Astrocyte of the cerebellum (primary cell): ENCODE measurements around the gene REL.

Experiments used
- DNase-seq: peaks from one replicate; pipeline ENCODE4 v3.0.0-alpha.2; 2011; ENCODE audit warnings: low read depth
- H3K4me3 ChIP-seq: 2 replicates; pipeline ENCODE4 v1.5.1; 2011; ENCODE audit warnings: mild to moderate bottlenecking, low read depth, low read length, moderate library complexity
- CTCF ChIP-seq: IDR thresholded peaks from 2 replicates; pipeline ENCODE4 v1.5.1; 2012; ENCODE audit warnings: low read length, low read depth, moderate library complexity, mild to moderate bottlenecking; ENCODE audit errors: missing control alignments
- in situ Hi-C: cut with HindIII; loops from 2 replicates; pipeline ENCODE4 v1.10.0; 2017; ENCODE audit warnings: low sequenced_read_pairs

The REL gene

DNA sequence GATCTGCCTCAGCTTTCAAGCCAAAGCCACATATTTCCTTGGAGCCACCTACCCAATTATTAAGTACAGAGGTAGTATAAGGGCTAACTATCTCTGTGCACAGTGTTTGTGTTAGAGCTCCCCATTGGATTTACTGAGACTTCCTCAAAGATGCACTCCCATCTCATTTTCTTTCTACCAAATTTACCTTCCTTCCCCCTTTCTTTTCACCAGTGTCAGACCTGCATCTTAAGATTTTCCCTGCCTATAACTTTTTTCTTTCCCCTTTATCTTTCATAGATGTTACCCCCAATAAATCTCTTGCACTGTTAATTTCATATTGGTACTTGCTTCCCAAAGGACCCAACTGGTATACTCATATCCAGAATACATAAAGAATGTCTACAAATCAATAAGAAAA is 5.9 kb upstream of the REL start:
- no peak for TF ChIP-seq CTCF
- DNase-seq = no peak
- no peak overlapping the region for H3K4me3 ChIP-seq
- in situ Hi-C loops = no loop called here

GRCh38 chr2:60880643-60881046 is 729 bp upstream of the REL start:
- peak; percentile 36 for TF ChIP-seq CTCF
- DNase-seq = peak; percentile 3
- H3K4me3 ChIP-seq = peak overlapping the region; percentile 65
- in situ Hi-C loops = no loop called here

DNA sequence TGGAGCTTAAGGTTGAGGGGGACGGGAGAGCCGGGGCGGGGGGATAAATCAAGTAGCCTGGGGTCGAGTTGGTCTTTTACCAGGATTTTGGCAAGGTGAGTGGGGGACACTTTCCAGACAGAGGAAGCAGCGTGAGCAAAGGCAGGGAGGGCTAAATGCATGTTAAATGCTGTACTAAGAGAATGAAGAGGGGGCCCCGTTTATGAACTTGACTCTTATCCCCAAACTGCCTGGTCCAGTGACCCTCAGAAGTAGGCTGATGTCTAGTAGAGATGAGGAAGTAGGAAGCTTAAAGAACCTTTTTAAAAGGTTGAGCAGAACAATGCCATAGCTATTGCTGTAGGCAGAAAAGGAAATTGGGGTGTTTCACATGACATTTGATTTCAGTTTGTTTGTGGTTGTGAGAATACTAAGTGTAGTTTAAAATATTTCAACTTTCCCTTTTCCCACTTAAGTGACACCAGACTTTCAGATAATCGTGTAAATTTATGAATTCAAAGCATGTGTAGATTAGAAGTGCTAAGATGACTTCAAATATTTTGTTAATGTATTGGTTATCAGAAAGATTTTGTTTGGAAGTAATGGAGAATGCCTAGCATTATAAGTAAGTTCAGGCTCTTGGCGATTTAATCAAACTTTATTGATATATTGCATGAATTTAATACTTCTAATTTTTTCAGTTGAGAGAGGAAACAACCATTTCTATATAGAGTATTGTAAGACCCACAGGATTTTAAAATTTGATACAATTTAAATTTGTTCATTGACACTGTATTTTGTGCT is 1.8 kb downstream of the REL start:
- TF ChIP-seq CTCF = no peak
- peak overlapping the region; percentile 65 for H3K4me3 ChIP-seq
- in situ Hi-C loops = no loop called here
- no peak for DNase-seq

DNA sequence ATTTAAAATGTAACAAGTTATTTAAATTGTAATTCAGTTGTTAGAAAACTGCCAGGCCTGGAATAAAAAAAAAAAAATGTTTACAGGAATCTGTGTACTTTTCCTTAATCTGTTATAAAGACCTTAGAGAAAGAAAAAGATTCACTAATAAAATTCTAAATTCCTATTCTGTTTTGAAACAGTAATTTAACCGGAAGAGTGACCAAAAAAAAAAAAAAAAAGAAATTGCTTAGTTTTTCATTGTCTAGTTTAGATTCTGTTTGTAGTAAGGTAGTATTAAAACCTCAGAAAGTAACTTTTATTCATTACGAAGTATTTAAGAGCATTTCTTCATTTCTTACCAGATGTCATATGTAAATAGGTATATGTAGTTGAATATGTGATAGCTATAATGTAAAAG is 2.5 kb downstream of the REL start:
- no peak for TF ChIP-seq CTCF
- no peak for DNase-seq
- no peak overlapping the region for H3K4me3 ChIP-seq
- in situ Hi-C loops = no loop called here

DNA sequence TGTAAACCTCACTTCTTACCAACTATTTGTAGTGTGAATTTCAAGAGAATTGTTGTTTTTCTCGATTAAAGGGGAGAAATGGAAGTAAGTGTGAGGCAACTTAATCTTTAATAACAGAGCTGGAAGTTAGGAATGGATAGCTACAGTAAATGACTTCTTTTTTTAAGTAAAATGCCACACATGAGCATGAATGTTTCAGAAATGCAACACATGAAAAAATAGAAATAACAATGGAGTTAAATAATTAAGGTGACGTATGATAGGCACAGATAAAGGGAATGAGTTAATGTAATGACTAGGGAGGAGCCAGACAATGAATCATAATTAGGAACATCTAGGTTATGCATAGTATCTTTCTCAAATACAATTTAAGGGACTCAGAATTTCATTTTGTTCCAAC is 3.4 kb downstream of the REL start:
- in situ Hi-C loops = no loop called here
- no peak for TF ChIP-seq CTCF
- no peak overlapping the region for H3K4me3 ChIP-seq
- DNase-seq = no peak

GRCh38 chr2:60885683-60886082 is 4.3 kb downstream of the REL start:
- TF ChIP-seq CTCF = no peak
- in situ Hi-C loops = no loop called here
- DNase-seq = no peak
- no peak overlapping the region for H3K4me3 ChIP-seq
